IMR-90 (cell line): ENCODE measurements around the gene STX7. TPM values are rescaled to one million over a fixed set of nuclear protein-coding genes. Genes with fewer than 3 reads are reported as not detected.

Experiments
- ATAC-seq: fragments of 200-7000 bp; cut with Tn5 transposase; 2 replicates; pipeline ENCODE4 v1.9.1; 2020; ENCODE audit warnings: low read depth, mild to moderate bottlenecking, moderate library complexity
- BruUV-seq: library from RNA; stranded (reverse); fragments of 400-500 nt; replicated peaks from 2 replicates; lab custom pipeline; 2021; lab: Mats Ljungman, UMichigan
- CTCF ChIA-PET: fragments of 300-600 bp; formaldehyde crosslinking; extraction: SDS; loops from one replicate; lab custom pipeline; 2021; ENCODE audit warnings: antibody characterized with exemption; lab: Yijun Ruan, JAX
- POLR2A ChIA-PET: fragments of 300-600 bp; sonication (Branson Sonifier 250); formaldehyde crosslinking; loops from one replicate; lab custom pipeline; 2022; ENCODE audit warnings: antibody characterized with exemption; ENCODE audit not compliant: unreplicated experiment; lab: Charles Lee
- DNase-seq: peaks from one replicate; pipeline ENCODE4 v3.0.0; 2013
- H2AFZ ChIP-seq: replicated peaks from 2 replicates; pipeline ENCODE3; 2013; ENCODE audit warnings: low read length, mild to moderate bottlenecking; ENCODE audit not compliant: poor library complexity
- H2AK5ac ChIP-seq: 2 replicates; pipeline ENCODE4 v1.6.1; 2013; ENCODE audit warnings: low read depth, low read length, inconsistent platforms
- H2AK9ac ChIP-seq: replicated peaks from 2 replicates; pipeline ENCODE3; 2013; ENCODE audit warnings: mild to moderate bottlenecking, low read depth, low read length, moderate library complexity; ENCODE audit not compliant: poor library complexity
- H2BK120ac ChIP-seq: 2 replicates; pipeline ENCODE4 v1.6.1; 2013; ENCODE audit warnings: low read depth, low read length, inconsistent platforms
- H2BK15ac ChIP-seq: 3 replicates; pipeline ENCODE4 v1.6.1; 2013; ENCODE audit warnings: low read depth, low read length, inconsistent platforms
- H2BK20ac ChIP-seq: 2 replicates; pipeline ENCODE4 v1.6.1; 2013; ENCODE audit warnings: low read depth, mild to moderate bottlenecking, inconsistent platforms, low read length, moderate library complexity
- H2BK5ac ChIP-seq: 2 replicates; pipeline ENCODE4 v1.6.1; 2013; ENCODE audit warnings: mild to moderate bottlenecking, low read depth, low read length, inconsistent platforms; ENCODE audit not compliant: poor library complexity, severe bottlenecking
- H3K14ac ChIP-seq: replicated peaks from 2 replicates; pipeline ENCODE4 v1.6.1; 2013; ENCODE audit warnings: low read depth, low read length, inconsistent platforms
- H3K18ac ChIP-seq: 2 replicates; pipeline ENCODE4 v1.6.1; 2013; ENCODE audit warnings: low read depth, low read length, control low read depth
- H3K23ac ChIP-seq: 2 replicates; pipeline ENCODE4 v1.6.1; 2013; ENCODE audit warnings: low read depth, low read length, inconsistent platforms
- H3K27ac ChIP-seq: 2 replicates; pipeline ENCODE4 v1.5.1; 2013; ENCODE audit warnings: mild to moderate bottlenecking, control low read depth, low read length; ENCODE audit not compliant: insufficient read depth
- H3K27me3 ChIP-seq: 2 replicates; pipeline ENCODE4 v1.6.1; 2013; ENCODE audit warnings: low read length; ENCODE audit not compliant: control insufficient read depth, insufficient read depth
- H3K36me3 ChIP-seq: 2 replicates; pipeline ENCODE4 v1.6.1; 2013; ENCODE audit warnings: low read length, mixed read lengths; ENCODE audit not compliant: control insufficient read depth, insufficient read depth
- H3K4ac ChIP-seq: 2 replicates; pipeline ENCODE4 v1.6.1; 2013; ENCODE audit warnings: low read depth, low read length, inconsistent platforms
- H3K4me1 ChIP-seq: 2 replicates; pipeline ENCODE4 v1.6.1; 2013; ENCODE audit warnings: low read length, mixed read lengths; ENCODE audit not compliant: control insufficient read depth, insufficient read depth
- H3K4me2 ChIP-seq: 2 replicates; pipeline ENCODE4 v1.6.1; 2013; ENCODE audit warnings: low read depth, mild to moderate bottlenecking, control low read depth, low read length, moderate library complexity
- H3K4me3 ChIP-seq: 2 replicates; pipeline ENCODE4 v1.5.1; 2013; ENCODE audit warnings: low read depth, mild to moderate bottlenecking, control low read depth, low read length, moderate library complexity; ENCODE audit not compliant: insufficient read depth
- H3K56ac ChIP-seq: 2 replicates; pipeline ENCODE4 v1.6.1; 2013; ENCODE audit warnings: low read length, inconsistent platforms; ENCODE audit not compliant: insufficient read depth; ENCODE audit errors: extremely low read depth
- H3K79me1 ChIP-seq, 2 experiments: 2 replicates each; pipeline ENCODE4 v1.6.1; 2013; ENCODE audit warnings: low read length in 2 of 2, inconsistent platforms in 1 of 2, low read depth in 1 of 2
- H3K9ac ChIP-seq: 2 replicates; pipeline ENCODE4 v1.6.1; 2013; ENCODE audit warnings: low read depth, low read length, control low read depth
- H3K9me1 ChIP-seq: 2 replicates; pipeline ENCODE4 v1.6.1; 2013; ENCODE audit warnings: low read length, inconsistent platforms; ENCODE audit not compliant: insufficient read depth
- H3K9me3 ChIP-seq: 2 replicates; pipeline ENCODE4 v1.6.1; 2013; ENCODE audit warnings: low read length; ENCODE audit not compliant: control insufficient read depth, insufficient read depth
- H4K20me1 ChIP-seq: 2 replicates; pipeline ENCODE4 v1.6.1; 2013; ENCODE audit warnings: low read length, inconsistent platforms; ENCODE audit not compliant: insufficient read depth
- H4K5ac ChIP-seq: 2 replicates; pipeline ENCODE4 v1.6.1; 2013; ENCODE audit warnings: mild to moderate bottlenecking, low read depth, low read length, control low read depth
- H4K8ac ChIP-seq, 2 experiments: 2 replicates each; pipeline ENCODE4 v1.6.1; 2013; ENCODE audit warnings: low read depth in 2 of 2, low read length in 2 of 2, control low read depth in 1 of 2, inconsistent platforms in 1 of 2
- H4K91ac ChIP-seq: 2 replicates; pipeline ENCODE4 v1.6.1; 2013; ENCODE audit warnings: low read depth, low read length, inconsistent platforms; ENCODE audit not compliant: insufficient read depth
- BHLHE40 ChIP-seq: fragments of 150-350 bp; IDR thresholded peaks from 2 replicates; pipeline ENCODE4 v1.6.1; 2016; ENCODE audit warnings: mild to moderate bottlenecking, low read depth, low read length
- CHD1 ChIP-seq: IDR thresholded peaks from 2 replicates; pipeline ENCODE4 v1.6.1; 2012; ENCODE audit warnings: low read depth, low read length, improper control_type of control experiment
- FOS ChIP-seq: fragments of 150-350 bp; IDR thresholded peaks from 2 replicates; pipeline ENCODE4 v1.6.1; 2016; ENCODE audit warnings: low read depth, low read length
- MAFK ChIP-seq: IDR thresholded peaks from 2 replicates; pipeline ENCODE4 v1.6.1; 2012; ENCODE audit warnings: low read depth, low read length, improper control_type of control experiment
- MAZ ChIP-seq: IDR thresholded peaks from 2 replicates; pipeline ENCODE4 v1.6.1; 2012; ENCODE audit warnings: low read depth, mild to moderate bottlenecking, low read length, improper control_type of control experiment, moderate library complexity, borderline replicate concordance
- MXI1 ChIP-seq: IDR thresholded peaks from 2 replicates; pipeline ENCODE4 v1.6.1; 2012; ENCODE audit warnings: low read depth, mild to moderate bottlenecking, low read length, moderate library complexity, borderline replicate concordance
- NFE2L2 ChIP-seq: fragments of 150-350 bp; IDR thresholded peaks from 2 replicates; pipeline ENCODE4 v1.6.1; 2016; ENCODE audit warnings: low read depth, mild to moderate bottlenecking, low read length
- POLR2A ChIP-seq: IDR thresholded peaks from 2 replicates; pipeline ENCODE4 v1.6.1; 2012; ENCODE audit warnings: mild to moderate bottlenecking, low read depth, low read length
- RAD21 ChIP-seq: IDR thresholded peaks from 2 replicates; pipeline ENCODE4 v1.6.1; 2012; ENCODE audit warnings: low read length, improper control_type of control experiment
- RCOR1 ChIP-seq: IDR thresholded peaks from 2 replicates; pipeline ENCODE4 v1.6.1; 2012; ENCODE audit warnings: mild to moderate bottlenecking, low read length, improper control_type of control experiment; ENCODE audit not compliant: insufficient replicate concordance
- RFX5 ChIP-seq: IDR thresholded peaks from 2 replicates; pipeline ENCODE4 v1.8.0; 2012; ENCODE audit warnings: low read depth, mild to moderate bottlenecking, low read length, moderate library complexity
- SMC3 ChIP-seq: fragments of 150-350 bp; IDR thresholded peaks from 2 replicates; pipeline ENCODE4 v1.6.1; 2016; ENCODE audit warnings: low read depth, mild to moderate bottlenecking, antibody characterized with exemption, low read length, moderate library complexity
- WGBS, 2 experiments: methylation state at CpG; one replicate each; pipeline versions ENCODE4 v1.1.5 to v1.1.7; 2013; ENCODE audit warnings: missing lambda C conversion rate in 2 of 2; ENCODE audit not compliant: insufficient read length in 1 of 2; ENCODE audit errors: extremely low coverage in 2 of 2; 5-methylcytosine and 5-hydroxymethylcytosine counted together
- dilution Hi-C: fragments of 300-500 bp; cut with HindIII; formaldehyde crosslinking; loops from one replicate; pipeline ENCODE4 v1.14.3; 2018; ENCODE audit warnings: low sequenced_read_pairs; ENCODE audit not compliant: unreplicated experiment
- in situ Hi-C: fragments of 300-500 bp; cut with MboI; formaldehyde crosslinking; loops from 3 replicates; pipeline ENCODE4 v1.14.3; 2019; ENCODE audit warnings: low sequenced_read_pairs, inconsistent platforms, mixed read lengths
- intact Hi-C: fragments of 100-400 bp; cut with micrococcal nuclease; formaldehyde crosslinking; loops from 2 replicates; pipeline ENCODE4 v1.10.0; 2022
- polyA plus RNA-seq, 3 experiments: library from polyadenylated mRNA; depleted of rRNA; stranded (reverse); fragments of >200 nt; gene quantifications; 2 replicates each; pipeline ENCODE4 v1.2.3, GENCODE V29; 2012; ENCODE audit warnings: low replicate concordance in 1 of 3
- total RNA-seq: library from RNA; depleted of rRNA; stranded (reverse); fragments of >200 nt; gene quantifications from 2 replicates; pipeline ENCODE4 v1.2.3, GENCODE V29; 2012
- TF ChIP-seq, protein P1 (sequence below): fragments of 150-350 bp; IDR thresholded peaks from 2 replicates; pipeline ENCODE4 v1.6.1; 2016; ENCODE audit warnings: low read depth, mild to moderate bottlenecking, low read length, moderate library complexity, borderline replicate concordance
- TF ChIP-seq, protein P2 (sequence below): conservative IDR thresholded peaks from 2 replicates; pipeline ENCODE4 v1.5.1; 2012; ENCODE audit warnings: mild to moderate bottlenecking, low read depth, low read length, improper control_type of control experiment

The STX7 gene
- total and polyA plus RNA-seq, 2 of the 4 experiments (the other 2 are of a cell fraction): 16.5 to 35.1 TPM

DNA sequence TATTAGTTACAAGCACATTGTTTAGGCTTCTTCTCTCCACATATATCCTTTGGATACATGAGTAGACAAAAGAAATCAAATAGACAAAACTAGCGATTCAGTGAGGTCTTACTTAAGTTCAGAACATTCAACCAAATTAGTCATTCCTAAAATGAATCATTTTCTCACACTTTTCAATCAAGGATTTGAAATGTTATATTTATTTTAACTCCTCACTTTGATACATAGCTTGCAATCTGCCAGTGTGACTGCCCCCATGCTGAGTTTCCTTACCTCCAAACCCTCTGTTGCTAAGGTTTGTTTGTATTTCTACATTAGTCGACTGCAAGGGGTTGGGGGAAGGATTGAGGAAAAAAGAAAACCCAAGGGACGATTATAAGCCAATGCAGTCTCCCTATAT lies 108.2 kb downstream of the STX7 start (continued):
- TF ChIP-seq, protein P1, sequence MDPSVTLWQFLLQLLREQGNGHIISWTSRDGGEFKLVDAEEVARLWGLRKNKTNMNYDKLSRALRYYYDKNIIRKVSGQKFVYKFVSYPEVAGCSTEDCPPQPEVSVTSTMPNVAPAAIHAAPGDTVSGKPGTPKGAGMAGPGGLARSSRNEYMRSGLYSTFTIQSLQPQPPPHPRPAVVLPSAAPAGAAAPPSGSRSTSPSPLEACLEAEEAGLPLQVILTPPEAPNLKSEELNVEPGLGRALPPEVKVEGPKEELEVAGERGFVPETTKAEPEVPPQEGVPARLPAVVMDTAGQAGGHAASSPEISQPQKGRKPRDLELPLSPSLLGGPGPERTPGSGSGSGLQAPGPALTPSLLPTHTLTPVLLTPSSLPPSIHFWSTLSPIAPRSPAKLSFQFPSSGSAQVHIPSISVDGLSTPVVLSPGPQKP: no peak
- TF ChIP-seq POLR2A (no peak), MAZ (no peak)

DNA sequence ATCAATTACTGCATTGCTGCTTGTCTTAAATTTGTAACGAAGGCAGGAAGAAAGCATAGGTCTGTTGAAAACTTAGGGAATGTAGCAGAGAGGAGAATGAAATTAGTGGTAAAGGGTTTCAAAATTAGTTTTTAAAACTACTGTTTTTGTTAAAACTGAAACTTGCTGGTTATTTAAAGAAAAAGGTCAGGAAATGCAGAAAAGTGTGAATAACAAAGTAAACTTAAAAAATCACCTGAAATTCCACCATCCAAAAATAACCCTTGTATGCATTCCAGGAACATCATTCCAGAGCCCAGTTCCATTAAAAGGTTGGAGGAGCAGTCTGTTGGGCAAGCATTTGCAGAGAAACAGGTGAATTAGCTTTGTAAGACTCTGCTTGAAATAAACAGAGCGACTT lies 108.6 kb downstream of the STX7 start:
- no peak overlapping the region for H3K56ac ChIP-seq
- peaks cover 4% of the 10 kb centered on the region; the same call in 1 of the 2 replicates for H4K20me1 ChIP-seq
- no peak overlapping the region for H3K23ac ChIP-seq
- H2BK5ac ChIP-seq: no peak overlapping the region
- H2BK120ac ChIP-seq: peak overlapping the region; percentile 18; the same call in 1 of the 2 replicates
- H3K4me3 ChIP-seq: no peak overlapping the region
- DNase-seq: no peak
- in situ Hi-C loops (no loop called here), dilution Hi-C loops (no loop called here), intact Hi-C loops (no loop called here)
- H3K4me2 ChIP-seq: peak overlapping the region; percentile 96; the same call in 1 of the 2 replicates
- no peak overlapping the region for H2BK15ac ChIP-seq
- H3K4me1 ChIP-seq: peaks cover 2% of the 10 kb centered on the region; the same call in 1 of the 2 replicates
- BruUV-seq: no TSS peak
- H2AK9ac ChIP-seq: no peak overlapping the region
- no peak for ATAC-seq
- no peak overlapping the region for H2BK20ac ChIP-seq
- no peak overlapping the region for H3K9ac ChIP-seq
- CTCF ChIA-PET: no interaction called here
- no peaks in the 10 kb centered on the region for H3K9me3 ChIP-seq
- WGBS, 2 experiments: no CpG with 5 or more reads among the region's 2 CpGs
- H2AK5ac ChIP-seq: no peak overlapping the region
- H3K14ac ChIP-seq: no peak overlapping the region
- H3K9me1 ChIP-seq: 0 out of 2 replicates have a peak, but pooled peaks cover 7% of the 10 kb centered on the region
- H3K27me3 ChIP-seq: peaks cover 4% of the 10 kb centered on the region; the same call in 1 of the 2 replicates
- H2AFZ ChIP-seq: no peak overlapping the region
- H3K27ac ChIP-seq: no peak overlapping the region
- H4K8ac ChIP-seq: no peak overlapping the region
- POLR2A ChIA-PET: no interaction called here
- H4K5ac ChIP-seq: no peak overlapping the region
- no peak overlapping the region for H3K18ac ChIP-seq
- no peaks in the 10 kb centered on the region for H3K36me3 ChIP-seq
- H4K91ac ChIP-seq: no peak overlapping the region
- H3K4ac ChIP-seq: no peak overlapping the region
- H3K79me1 ChIP-seq: peaks cover 0 to 9% of the 10 kb centered on the region in 2 experiments; a peak in 1 of 4 replicates
- no peak for TF ChIP-seq CHD1
- TF ChIP-seq MAZ: no peak
- TF ChIP-seq NFE2L2: no peak
- no peak for TF ChIP-seq RCOR1
- no peak for TF ChIP-seq MAFK
- TF ChIP-seq RFX5: no peak
- TF ChIP-seq MXI1: no peak
- no peak for TF ChIP-seq BHLHE40
- TF ChIP-seq RAD21: no peak
- TF ChIP-seq FOS: no peak
- no peak for TF ChIP-seq SMC3
- TF ChIP-seq, protein P2, sequence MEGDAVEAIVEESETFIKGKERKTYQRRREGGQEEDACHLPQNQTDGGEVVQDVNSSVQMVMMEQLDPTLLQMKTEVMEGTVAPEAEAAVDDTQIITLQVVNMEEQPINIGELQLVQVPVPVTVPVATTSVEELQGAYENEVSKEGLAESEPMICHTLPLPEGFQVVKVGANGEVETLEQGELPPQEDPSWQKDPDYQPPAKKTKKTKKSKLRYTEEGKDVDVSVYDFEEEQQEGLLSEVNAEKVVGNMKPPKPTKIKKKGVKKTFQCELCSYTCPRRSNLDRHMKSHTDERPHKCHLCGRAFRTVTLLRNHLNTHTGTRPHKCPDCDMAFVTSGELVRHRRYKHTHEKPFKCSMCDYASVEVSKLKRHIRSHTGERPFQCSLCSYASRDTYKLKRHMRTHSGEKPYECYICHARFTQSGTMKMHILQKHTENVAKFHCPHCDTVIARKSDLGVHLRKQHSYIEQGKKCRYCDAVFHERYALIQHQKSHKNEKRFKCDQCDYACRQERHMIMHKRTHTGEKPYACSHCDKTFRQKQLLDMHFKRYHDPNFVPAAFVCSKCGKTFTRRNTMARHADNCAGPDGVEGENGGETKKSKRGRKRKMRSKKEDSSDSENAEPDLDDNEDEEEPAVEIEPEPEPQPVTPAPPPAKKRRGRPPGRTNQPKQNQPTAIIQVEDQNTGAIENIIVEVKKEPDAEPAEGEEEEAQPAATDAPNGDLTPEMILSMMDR: no peak
